Kasumi-1 (cell line): ENCODE results near the gene EXOC3.
"Not testable (repeated sequence)": the region's sequence is repeated elsewhere in the genome, so short reads cannot be mapped to it uniquely, and the experiment has no call there.

ENCODE experiments used
- DNase-seq, 2 experiments: peaks; one replicate each; lab custom pipeline; 2025; lab: John Stamatoyannopoulos, UW

The EXOC3 gene

GRCh38 chr5:486597-486996, 43.6 kb downstream of the EXOC3 start:
- DNase-seq: not testable (repeated sequence)

DNA sequence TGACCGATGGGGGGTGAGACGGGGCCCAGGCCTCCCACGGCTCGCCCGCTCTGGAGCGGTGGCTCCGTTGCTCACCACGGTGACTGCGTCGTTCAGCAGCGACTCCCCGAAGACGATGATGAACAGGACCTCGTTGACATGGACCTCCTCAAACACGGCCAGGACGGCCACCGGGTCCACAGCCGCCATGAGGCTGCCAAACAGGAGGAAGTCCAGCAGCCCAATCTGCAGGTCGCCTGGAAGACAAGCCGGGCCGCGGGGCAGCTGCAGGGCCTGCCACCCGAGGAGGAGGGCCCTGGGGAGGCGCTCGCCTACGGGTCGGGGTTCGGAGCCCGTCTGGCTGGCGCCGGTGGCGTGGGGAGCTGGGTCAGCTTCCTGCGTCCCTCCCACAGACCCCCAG, 45.3 kb downstream of the EXOC3 start:
- no peak for DNase-seq

DNA sequence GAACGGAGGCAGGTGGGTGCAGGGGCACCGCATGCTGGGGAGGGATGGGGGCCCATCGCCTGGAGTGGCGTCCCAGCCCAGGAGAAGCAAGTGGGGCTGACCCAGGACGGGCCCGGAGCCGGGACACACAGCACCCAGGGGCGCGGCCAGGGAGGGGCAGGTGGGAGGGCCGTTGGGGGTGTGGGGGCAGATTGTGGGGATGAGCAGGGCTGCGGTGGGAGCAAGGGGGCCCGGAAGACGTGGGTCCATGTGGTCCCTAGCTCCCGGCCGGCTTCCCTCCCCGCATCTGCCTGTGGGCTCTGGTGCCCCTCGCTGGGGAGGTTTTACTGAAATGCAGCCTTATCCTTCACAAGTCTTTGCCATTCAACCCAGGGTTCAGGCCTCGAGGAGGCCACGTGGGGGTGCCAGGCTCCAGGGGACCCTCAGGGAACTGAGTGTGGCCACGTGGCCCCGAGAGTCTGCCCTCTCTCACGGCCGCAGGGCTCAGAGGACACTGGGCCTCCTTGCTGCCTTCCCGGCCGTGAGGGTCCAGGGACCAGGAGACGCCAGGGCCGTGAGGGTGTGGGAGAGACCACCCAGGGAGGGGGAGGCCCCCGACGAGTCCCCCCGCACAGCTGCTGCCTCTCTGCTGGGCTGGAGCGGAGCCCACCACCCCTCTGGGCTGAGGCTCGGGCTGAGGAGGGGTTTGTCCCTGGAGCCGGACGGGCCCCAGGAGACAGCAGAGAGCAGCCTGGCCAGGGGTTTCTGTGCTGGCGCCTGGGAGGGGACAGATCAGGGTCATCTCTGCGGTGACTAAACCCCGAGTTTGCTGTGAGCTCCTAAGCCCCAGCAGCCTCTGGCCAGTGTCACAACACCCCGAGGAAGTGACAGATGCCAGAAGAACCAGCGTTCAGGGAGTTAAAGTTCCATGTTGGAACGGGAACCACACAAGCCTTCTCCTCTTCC, 46.0 kb downstream of the EXOC3 start:
- DNase-seq: no peak

GRCh38 chr5:489689-490080, 46.7 kb downstream of the EXOC3 start:
- DNase-seq: no peak

GRCh38 chr5:490116-491106, 47.4 kb downstream of the EXOC3 start:
- no peak for DNase-seq

DNA sequence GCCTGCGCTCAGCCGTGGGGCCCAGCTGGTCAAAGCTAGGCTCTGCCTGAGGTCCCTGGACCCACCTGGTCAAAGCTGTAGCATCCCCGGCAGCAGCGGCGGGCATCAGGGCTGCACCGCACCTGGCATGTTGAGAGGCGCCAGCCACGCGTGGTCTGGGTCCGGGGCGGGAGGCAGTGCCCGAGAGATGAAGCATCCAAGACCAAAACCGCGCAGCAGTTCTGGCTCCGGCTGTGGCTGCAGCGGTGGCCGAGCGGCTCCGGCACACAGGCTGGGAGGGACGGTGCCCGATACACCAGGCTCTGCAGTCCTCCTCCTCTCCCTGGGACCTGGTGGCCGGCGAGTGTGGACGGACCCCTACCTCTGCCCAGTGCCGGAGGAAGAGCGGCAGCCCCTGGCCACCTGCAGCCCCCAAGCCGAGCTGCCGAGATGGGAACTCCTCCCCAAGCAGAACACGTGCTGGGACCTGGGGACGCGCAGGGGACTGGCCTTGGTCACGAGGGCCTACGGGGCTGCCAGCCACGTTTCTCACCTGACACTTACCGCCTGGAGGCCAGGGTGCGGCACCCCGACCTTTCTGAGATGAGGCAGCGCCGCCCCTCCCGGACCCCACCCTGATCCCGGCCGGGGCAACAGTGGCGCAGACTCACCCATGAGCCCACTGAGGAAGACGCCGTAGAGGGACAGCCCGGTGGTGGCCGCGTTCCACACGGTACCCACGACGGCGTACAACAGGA, 48.3 kb downstream of the EXOC3 start:
- no peak for DNase-seq

- DNase-seq: no peak
These were observed 48.8 kb downstream of the EXOC3 start for GRCh38 chr5:491856-492155.

GRCh38 chr5:492314-492893, 49.4 kb downstream of the EXOC3 start:
- DNase-seq: no peak

GRCh38 chr5:493119-493701, 50.2 kb downstream of the EXOC3 start:
- no peak for DNase-seq

- DNase-seq: no peak
These were observed 50.8 kb downstream of the EXOC3 start for GRCh38 chr5:493758-494157.

GRCh38 chr5:494667-495255, 51.8 kb downstream of the EXOC3 start:
- no peak for DNase-seq

DNA sequence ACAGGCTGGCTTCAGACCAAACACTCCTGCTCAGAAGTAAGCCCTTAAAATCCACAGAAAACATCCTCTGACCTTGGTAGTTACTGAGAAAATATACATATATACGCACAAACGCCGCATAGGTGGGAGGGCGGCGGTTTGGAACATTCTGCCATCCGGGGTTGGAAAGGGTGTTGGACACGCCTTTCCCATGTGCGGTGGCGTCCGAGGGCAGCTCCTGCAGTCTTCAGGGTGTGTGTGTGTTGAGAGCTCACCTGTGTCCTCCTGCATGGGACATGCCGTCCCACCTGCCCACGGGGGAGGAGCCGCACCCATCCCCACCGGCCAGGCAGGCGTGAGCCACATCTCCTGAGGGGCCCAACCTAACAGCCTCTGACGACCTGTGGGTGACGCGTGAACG, 53.1 kb downstream of the EXOC3 start:
- DNase-seq: no peak

DNA sequence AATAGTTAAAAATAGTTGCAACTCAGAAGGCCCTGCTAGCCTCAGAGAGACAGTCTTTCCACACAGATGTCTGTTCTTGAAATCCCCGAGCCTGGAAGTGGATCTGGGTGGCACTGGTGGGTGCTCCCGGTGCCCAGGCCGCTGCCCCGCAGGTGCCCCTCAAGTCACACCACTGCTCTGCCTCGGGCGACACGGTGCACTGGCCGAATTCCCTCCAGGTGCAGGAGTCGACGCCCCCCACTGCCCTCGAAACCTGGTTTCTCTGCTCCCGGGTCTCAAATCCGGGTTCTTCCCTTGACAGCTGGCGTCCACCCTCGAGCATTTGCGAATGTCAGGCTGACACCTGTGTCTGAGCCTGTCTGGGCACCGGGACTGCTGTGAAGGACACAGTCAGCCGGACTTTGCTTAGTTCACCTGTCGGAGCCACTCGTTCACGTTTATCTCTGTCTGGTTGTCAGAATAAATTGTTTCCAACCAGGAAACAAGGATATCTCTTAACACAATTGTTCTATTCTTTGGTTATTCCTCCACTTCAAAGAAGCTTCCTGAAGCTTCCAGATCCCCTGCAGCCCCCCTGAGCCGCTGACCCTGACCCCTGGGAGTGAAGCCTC, 54.2 kb downstream of the EXOC3 start:
- DNase-seq: no peak

DNA sequence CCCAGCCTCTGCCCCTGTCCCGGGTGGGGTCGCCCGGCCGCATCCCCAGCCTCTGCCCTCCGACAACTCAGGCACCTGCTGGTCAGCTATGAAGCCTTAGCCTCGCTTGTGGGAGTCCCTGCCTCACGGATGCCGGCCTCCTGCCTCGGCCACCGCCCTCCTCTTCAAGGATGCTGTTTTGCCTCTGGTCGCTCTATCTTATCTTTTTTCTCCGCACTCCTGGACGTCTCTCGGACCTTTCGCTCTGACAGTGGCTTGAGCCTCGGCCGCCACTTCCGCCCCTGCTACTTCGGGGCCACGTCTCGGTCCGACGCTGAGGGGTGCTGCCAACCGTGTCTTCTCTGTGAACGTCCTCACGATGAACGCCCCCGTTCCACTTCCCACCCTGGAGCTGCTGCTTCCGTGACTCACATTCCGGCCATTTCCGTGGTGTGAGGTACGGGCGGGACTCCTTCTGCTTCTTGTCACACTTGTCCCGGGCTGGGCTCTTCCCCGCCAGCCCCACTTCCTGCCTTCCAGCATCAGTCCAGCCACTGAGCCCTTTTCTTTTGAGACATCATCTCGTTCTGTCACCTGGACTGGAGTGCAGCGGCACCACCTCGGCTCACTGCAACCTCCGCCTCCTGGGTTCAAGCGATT, 55.0 kb downstream of the EXOC3 start:
- DNase-seq: no peak

DNA sequence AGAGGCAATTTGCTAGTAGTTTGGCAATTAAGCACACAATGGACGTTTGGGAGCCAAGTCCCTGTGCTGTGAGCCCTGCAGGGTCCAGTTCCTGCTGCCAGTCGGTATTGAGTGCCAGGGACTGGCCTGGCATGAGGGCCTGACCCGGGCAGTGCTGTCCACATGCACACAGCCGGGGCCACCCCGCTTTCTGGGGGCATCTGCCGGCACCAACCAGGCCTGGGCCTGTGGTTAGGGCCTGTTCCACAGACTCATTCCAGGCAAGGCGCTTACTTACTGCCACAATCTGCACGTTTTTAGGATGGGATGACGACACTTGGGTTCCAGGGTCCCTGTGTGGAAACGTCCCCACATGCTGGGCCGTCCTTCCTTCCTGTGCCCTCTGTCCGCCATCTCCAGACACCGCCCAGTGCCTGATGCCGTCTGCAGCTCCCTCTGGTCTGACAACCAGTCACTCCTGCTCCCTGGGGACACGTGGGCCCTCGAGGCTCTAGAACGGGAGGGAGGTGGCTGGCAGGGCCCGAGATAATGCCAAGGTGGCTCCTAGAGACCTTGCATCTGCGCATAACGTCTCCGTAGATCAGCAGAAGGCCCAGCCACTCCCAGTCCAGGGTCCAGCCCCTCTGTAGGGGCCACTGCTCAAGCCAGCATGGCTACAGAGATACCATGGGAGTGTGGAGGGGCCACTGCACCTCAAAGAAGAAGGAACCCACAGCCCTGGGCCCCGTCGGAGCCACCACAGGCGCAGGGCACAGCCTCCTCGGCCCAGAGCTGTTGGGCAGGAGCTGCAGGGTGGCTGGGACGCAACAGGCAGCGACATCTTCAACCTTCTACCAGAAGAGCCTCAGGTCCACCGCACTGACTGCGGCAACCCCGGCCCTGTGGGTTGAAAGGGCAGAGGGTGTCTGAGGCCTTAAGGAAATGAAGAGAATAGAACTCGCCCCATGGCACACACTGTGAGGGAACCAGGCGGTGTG, 56.5 kb downstream of the EXOC3 start:
- DNase-seq: no peak

- no peak for DNase-seq
These were observed 57.5 kb downstream of the EXOC3 start for GRCh38 chr5:500491-500890.

- no peak for DNase-seq
These were observed 58.3 kb downstream of the EXOC3 start for GRCh38 chr5:501105-501830.

GRCh38 chr5:501831-502184, 58.8 kb downstream of the EXOC3 start:
- DNase-seq: no peak
